HG02840 (cell line): ENCODE results near the gene OR6K6.

Experiments
- ATAC-seq: cut with Tn5 transposase; IDR thresholded peaks from one replicate; pipeline ENCODE4 v1.9.1; 2021; ENCODE audit warnings: mild to moderate bottlenecking, moderate library complexity, moderate number of reproducible peaks; ENCODE audit not compliant: unreplicated experiment, low FRiP score

The OR6K6 gene

GRCh38 chr1:158754420-158754819 lies at the start of gene OR6K6:
OR6K6 (plus strand) TSS chr1:158754720; CDS start chr1:158754888, 168 bp downstream.
- no peak for ATAC-seq

GRCh38 chr1:158706096-158706495 lies 48.4 kb upstream of the OR6K6 start:
- no peak for ATAC-seq

- ATAC-seq: no peak
Observed at GRCh38 chr1:158711098-158711497, 43.4 kb upstream of the OR6K6 start.

GRCh38 chr1:158714754-158715153 lies 39.8 kb upstream of the OR6K6 start:
- no peak for ATAC-seq

- ATAC-seq: no peak
Observed at GRCh38 chr1:158716335-158716734, 38.2 kb upstream of the OR6K6 start.

- ATAC-seq: no peak
Observed at GRCh38 chr1:158717344-158717743, 37.2 kb upstream of the OR6K6 start.

- ATAC-seq: no peak
Observed at GRCh38 chr1:158719664-158720063, 34.9 kb upstream of the OR6K6 start.

GRCh38 chr1:158720620-158721019 lies 33.9 kb upstream of the OR6K6 start, which contains the start of gene OR6K3:
OR6K3 (minus strand) TSS chr1:158720720; CDS start chr1:158718115, 2,605 bp downstream.
- ATAC-seq: no peak

GRCh38 chr1:158724442-158724841 lies 30.1 kb upstream of the OR6K6 start:
- ATAC-seq: no peak

GRCh38 chr1:158728510-158729225 lies 25.9 kb upstream of the OR6K6 start:
- ATAC-seq: no peak

- ATAC-seq: no peak
Observed at GRCh38 chr1:158730453-158730852, 24.1 kb upstream of the OR6K6 start.

GRCh38 chr1:158731707-158732106 lies 22.8 kb upstream of the OR6K6 start:
- no peak for ATAC-seq

GRCh38 chr1:158732524-158732923 lies 22.0 kb upstream of the OR6K6 start:
- no peak for ATAC-seq

- ATAC-seq: no peak
Observed at GRCh38 chr1:158735848-158736247, 18.7 kb upstream of the OR6K6 start.

- no peak for ATAC-seq
Observed at GRCh38 chr1:158752155-158752712, 2.3 kb upstream of the OR6K6 start.

- no peak for ATAC-seq
Observed at GRCh38 chr1:158771950-158772866, 17.7 kb downstream of the OR6K6 start, which contains the start of gene OR6N1. OR6N1 (minus strand) TSS chr1:158772195; CDS start chr1:158766682, 5,513 bp downstream.

- ATAC-seq: no peak
Observed at GRCh38 chr1:158781104-158781503, 26.6 kb downstream of the OR6K6 start, which contains the start of gene OR6N2. OR6N2 (minus strand) TSS chr1:158781204; CDS start chr1:158777635, 3,569 bp downstream.

GRCh38 chr1:158793604-158794003 lies 39.1 kb downstream of the OR6K6 start:
- no peak for ATAC-seq

- no peak for ATAC-seq
Observed at GRCh38 chr1:158794247-158794646, 39.7 kb downstream of the OR6K6 start.

- ATAC-seq: no peak
Observed at GRCh38 chr1:158798531-158798930, 44.0 kb downstream of the OR6K6 start.

GRCh38 chr1:158799689-158800088 lies 45.2 kb downstream of the OR6K6 start:
- ATAC-seq: no peak
